Astrocyte (in vitro differentiated cells and primary cell): ENCODE results near the gene ORC6. TPM values are rescaled to one million over a fixed set of nuclear protein-coding genes. Genes with fewer than 3 reads are reported as not detected.

Experiments used
- DNase-seq: peaks from one replicate; pipeline ENCODE4 v3.0.0-alpha.2; 2010; ENCODE audit warnings: low read depth
- FAIRE-seq: peaks from 2 replicates; lab custom pipeline; 2011; peaks lifted over from hg19 to GRCh38; lab: Jason Lieb, UNC
- H2AFZ ChIP-seq: 2 replicates; pipeline ENCODE4 v1.6.0; 2012; ENCODE audit warnings: low read depth, low read length, inconsistent platforms
- H3K27ac ChIP-seq: 2 replicates; pipeline ENCODE4 v1.5.1; 2011; ENCODE audit warnings: low read depth, low read length, inconsistent platforms
- H3K27me3 ChIP-seq: 2 replicates; pipeline ENCODE4 v1.6.0; 2011; ENCODE audit warnings: low read length, inconsistent platforms; ENCODE audit not compliant: insufficient read depth
- H3K36me3 ChIP-seq: 2 replicates; pipeline ENCODE4 v1.5.1; 2011; ENCODE audit warnings: low read length, inconsistent platforms; ENCODE audit not compliant: insufficient read depth
- H3K4me1 ChIP-seq: 2 replicates; pipeline ENCODE4 v1.5.1; 2011; ENCODE audit warnings: low read length, inconsistent platforms; ENCODE audit not compliant: insufficient read depth
- H3K4me2 ChIP-seq: 2 replicates; pipeline ENCODE4 v1.6.0; 2012; ENCODE audit warnings: low read length, inconsistent platforms
- H3K4me3 ChIP-seq: 2 replicates; pipeline ENCODE4 v1.5.1; 2011; ENCODE audit warnings: low read depth, mild to moderate bottlenecking, low read length, inconsistent platforms; ENCODE audit not compliant: insufficient read depth
- H3K79me2 ChIP-seq: 2 replicates; pipeline ENCODE4 v1.6.0; 2012; ENCODE audit warnings: mild to moderate bottlenecking, low read length, inconsistent platforms; ENCODE audit not compliant: insufficient read depth
- H3K9ac ChIP-seq: 2 replicates; pipeline ENCODE4 v1.6.0; 2012; ENCODE audit warnings: mild to moderate bottlenecking, low read length, inconsistent platforms
- H3K9me3 ChIP-seq: 2 replicates; pipeline ENCODE4 v1.5.1; 2012; ENCODE audit warnings: low read depth, mild to moderate bottlenecking, low read length, inconsistent platforms; ENCODE audit not compliant: insufficient read depth
- H4K20me1 ChIP-seq: 2 replicates; pipeline ENCODE4 v1.6.0; 2012; ENCODE audit warnings: low read length, inconsistent platforms; ENCODE audit not compliant: insufficient read depth
- H3K27ac Mint-ChIP-seq: one replicate; pipeline ENCODE4 v1.8.0; 2021; ENCODE audit warnings: mild to moderate bottlenecking, mixed read lengths; ENCODE audit not compliant: unreplicated experiment
- H3K27me3 Mint-ChIP-seq: one replicate; pipeline ENCODE4 v1.8.0; 2021; ENCODE audit warnings: low read depth, mixed read lengths; ENCODE audit not compliant: unreplicated experiment
- H3K36me3 Mint-ChIP-seq: one replicate; pipeline ENCODE4 v1.8.0; 2021; ENCODE audit warnings: low read depth, mixed read lengths; ENCODE audit not compliant: unreplicated experiment
- H3K4me1 Mint-ChIP-seq: one replicate; pipeline ENCODE4 v1.8.0; 2021; ENCODE audit warnings: low read depth, mixed read lengths; ENCODE audit not compliant: unreplicated experiment
- H3K4me3 Mint-ChIP-seq: one replicate; pipeline ENCODE4 v1.8.0; 2021; ENCODE audit warnings: mild to moderate bottlenecking, moderate library complexity, mixed read lengths; ENCODE audit not compliant: unreplicated experiment
- H3K9me3 Mint-ChIP-seq: one replicate; pipeline ENCODE4 v1.8.0; 2021; ENCODE audit warnings: mild to moderate bottlenecking, mixed read lengths; ENCODE audit not compliant: unreplicated experiment
- CTCF ChIP-seq: IDR thresholded peaks from 2 replicates; pipeline ENCODE4 v1.5.1; 2011; ENCODE audit warnings: low read depth, mild to moderate bottlenecking, inconsistent platforms, low read length, moderate library complexity; ENCODE audit not compliant: insufficient read depth
- EZH2 ChIP-seq: IDR thresholded peaks from 2 replicates; pipeline ENCODE4 v1.6.1; 2012; ENCODE audit warnings: mild to moderate bottlenecking, low read length, inconsistent platforms; ENCODE audit not compliant: insufficient read depth
- total RNA-seq: library from RNA; stranded (reverse); gene quantifications from 2 replicates; pipeline ENCODE4 v1.2.1, GENCODE V29; 2021

Gene ORC6
- total RNA-seq, 1 donor from 2014 or later, result 16.9 TPM

- no peaks in the 10 kb centered on the region for H3K27me3 Mint-ChIP-seq
- DNase-seq, result peak; percentile 23
- Histone ChIP-seq H4K20me1 (peaks cover 65% of the 10 kb centered on the region), H3K36me3 (no peaks in the 10 kb centered on the region), H3K79me2 (peaks cover 88% of the 10 kb centered on the region), H3K9me3 (no peaks in the 10 kb centered on the region), H3K9ac (peak overlapping the region; percentile 99), H3K4me1 (peaks cover 20% of the 10 kb centered on the region), H3K4me2 (peak overlapping the region; percentile 96), H3K27me3 (no peaks in the 10 kb centered on the region), H3K4me3 (peak overlapping the region; percentile 96), H2AFZ (peak overlapping the region; percentile 100), H3K27ac (peak overlapping the region; percentile 69)
- H3K4me3 Mint-ChIP-seq, result no peak overlapping the region
- no peak for FAIRE-seq
- peaks cover 33% of the 10 kb centered on the region for H3K4me1 Mint-ChIP-seq
- TF ChIP-seq CTCF, result no peak
- TF ChIP-seq EZH2, result no peak
- H3K27ac Mint-ChIP-seq, result no peak overlapping the region
- H3K36me3 Mint-ChIP-seq, result no peaks in the 10 kb centered on the region
- H3K9me3 Mint-ChIP-seq, result no peaks in the 10 kb centered on the region
Observed at GRCh38 chr16:46688101-46688653, 1.3 kb upstream of the ORC6 start.

DNA sequence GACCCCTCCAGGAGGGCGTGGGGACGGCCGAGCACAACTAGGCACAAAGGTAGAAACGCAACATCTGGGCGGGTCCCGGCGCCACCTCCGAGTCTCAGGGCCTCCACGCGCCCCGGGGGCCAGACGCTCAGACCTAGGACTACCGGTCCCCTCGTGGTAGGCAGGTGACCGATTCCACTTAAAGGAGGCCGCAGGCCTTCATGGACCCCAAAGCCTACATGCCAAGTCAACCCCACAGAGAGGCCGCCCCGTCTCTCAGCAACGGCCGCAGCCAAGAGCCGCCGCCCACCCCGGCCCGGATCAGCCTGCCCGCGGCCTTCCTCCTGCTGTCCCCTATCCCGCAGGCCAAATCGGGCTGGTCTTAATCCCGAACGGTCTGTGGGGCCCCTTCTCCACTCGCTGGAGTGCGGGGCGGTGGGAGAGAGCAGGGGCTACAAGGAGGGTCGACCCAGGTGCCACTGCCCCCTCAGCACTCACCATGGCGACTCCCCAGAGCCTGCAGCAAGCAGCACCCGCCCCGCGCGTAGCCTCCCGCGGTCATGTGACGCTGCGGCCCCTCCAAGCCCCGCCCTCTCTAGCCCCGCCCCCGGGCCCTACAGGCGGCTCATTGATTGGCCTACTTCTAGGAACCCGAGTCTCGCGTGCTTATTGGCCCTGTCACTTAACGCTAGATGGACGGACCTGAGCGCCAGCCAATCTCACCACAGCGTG is 650 bp upstream of the ORC6 start, which contains the start of gene VPS35:
TSS of gene VPS35 (minus strand) at position 525 of the 711 bp plus-strand sequence. CDS start at position 480, 45 bp downstream.
- H3K27me3 ChIP-seq, result no peaks in the 10 kb centered on the region

More for the DNA sequence above, 650 bp upstream of the ORC6 start, which contains the start of gene VPS35:
- Histone ChIP-seq H4K20me1 (peaks cover 59% of the 10 kb centered on the region), H3K4me2 (peak within 1 kb of the TSS; percentile 96), H3K9me3 (no peaks in the 10 kb centered on the region), H3K79me2 (peaks cover 81% of the 10 kb centered on the region), H3K36me3 (no peaks in the 10 kb centered on the region), H2AFZ (peak within 1 kb of the TSS; percentile 100), H3K4me1 (peaks cover 20% of the 10 kb centered on the region), H3K27ac (peak within 1 kb of the TSS; percentile 100), H3K9ac (peak within 1 kb of the TSS; percentile 99), H3K4me3 (peak within 1 kb of the TSS; percentile 96)
- Mint-ChIP-seq H3K36me3 (no peaks in the 10 kb centered on the region), H3K4me3 (no peak within 1 kb of the TSS), H3K27ac (no peak within 1 kb of the TSS), H3K27me3 (no peaks in the 10 kb centered on the region), H3K9me3 (no peaks in the 10 kb centered on the region), H3K4me1 (peaks cover 29% of the 10 kb centered on the region)
- FAIRE-seq (no peak), DNase-seq (peak; percentile 95)
- TF ChIP-seq EZH2, result no peak
- no peak for TF ChIP-seq CTCF
